Medulla oblongata (tissue), 1 donor: Measurements from ENCODE around the gene PPP1R10.

ENCODE experiments used
- DNase-seq: peaks from one replicate; pipeline ENCODE4 v3.0.0-alpha.2; 2015; ENCODE audit errors: extremely low spot score

PPP1R10 gene

GRCh38 chr6:30556066-30556905 lies 60.8 kb downstream of the PPP1R10 start, which contains the start of gene GNL1:
GNL1 (minus strand) TSS chr6:30556489; CDS start chr6:30556203, 286 bp downstream.
- peak; percentile 86 for DNase-seq

- DNase-seq: no peak
These were observed 61.3 kb downstream of the PPP1R10 start for GRCh38 chr6:30555816-30556065.

- peak; percentile 42 for DNase-seq
These were observed 61.9 kb downstream of the PPP1R10 start for GRCh38 chr6:30554962-30555815.

GRCh38 chr6:30554404-30554803 lies 62.6 kb downstream of the PPP1R10 start:
- DNase-seq: no peak
